ENCODE data around the gene ZNF710. TPM values are rescaled to one million over a fixed set of nuclear protein-coding genes. Genes with fewer than 3 reads are reported as not detected.

Gene ZNF710
- polyA plus RNA-seq, 1 donor from 2014 or later: 10.2 TPM

- TF ChIP-seq RAD21 (conservative IDR thresholded peaks at IDR 0.05) (no peak), TAF1 (IDR thresholded peaks at IDR 0.05; ENCODE audit: low read depth) (no peak), SMC3 (conservative IDR thresholded peaks at IDR 0.05; ENCODE audit: poor library complexity) (no peak), MXI1 (conservative IDR thresholded peaks at IDR 0.05; ENCODE audit: poor library complexity, severe bottlenecking) (no peak), REST (IDR thresholded peaks at IDR 0.05; ENCODE audit: borderline replicate concordance) (no peak), POLR2AphosphoS5 (IDR thresholded peaks at IDR 0.05) (no peak), EZH2 (IDR thresholded peaks at IDR 0.05; ENCODE audit: borderline replicate concordance, insufficient read depth, low read length, poor library complexity, severe bottlenecking) (no peak)
- H3K9me3 ChIP-seq (ENCODE audit: low read length): no peaks in the 10 kb centered on the region
- no peaks in the 10 kb centered on the region for H3K9me2 ChIP-seq (ENCODE audit: insufficient read depth, low read length)
- H3K36me3 ChIP-seq (ENCODE audit: insufficient read depth, low read length): no peaks in the 10 kb centered on the region
- H3K4me3 ChIP-seq (ENCODE audit: low read length): no peak overlapping the region
- H3K79me2 ChIP-seq (replicated peaks; ENCODE audit: insufficient read depth, low read length): no peaks in the 10 kb centered on the region
- no peaks in the 10 kb centered on the region for H3F3A ChIP-seq (ENCODE audit: insufficient read depth, low read length, poor library complexity, severe bottlenecking)
- no peaks in the 10 kb centered on the region for H3K27me3 ChIP-seq (ENCODE audit: insufficient read depth, low read depth, low read length)
- H3K27ac ChIP-seq (ENCODE audit: low read length): no peak overlapping the region
- H3K4me2 ChIP-seq (ENCODE audit: low read length): no peak overlapping the region
- no peaks in the 10 kb centered on the region for H4K20me1 ChIP-seq (ENCODE audit: insufficient read depth)
- no peak overlapping the region for H2AFZ ChIP-seq (ENCODE audit: low read depth, low read length)
- H3K9ac ChIP-seq (ENCODE audit: low read length): no peak overlapping the region
Measured at GRCh38 chr15:89991312-89991711, 9.8 kb upstream of the ZNF710 start.

- Histone ChIP-seq H3F3A (ENCODE audit: insufficient read depth, low read length, poor library complexity, severe bottlenecking) (no peaks in the 10 kb centered on the region), H3K27ac (ENCODE audit: low read length) (no peak overlapping the region)
Measured at GRCh38 chr15:89993349-89993748, 7.8 kb upstream of the ZNF710 start.

More at GRCh38 chr15:89993349-89993748, 7.8 kb upstream of the ZNF710 start:
- H3K9me2 ChIP-seq (ENCODE audit: insufficient read depth, low read length): no peaks in the 10 kb centered on the region
- H3K4me3 ChIP-seq (ENCODE audit: low read length): no peak overlapping the region
- no peak overlapping the region for H3K9ac ChIP-seq (ENCODE audit: low read length)
- no peak for TF ChIP-seq EZH2 (IDR thresholded peaks at IDR 0.05; ENCODE audit: borderline replicate concordance, insufficient read depth, low read length, poor library complexity, severe bottlenecking)
- no peak for TF ChIP-seq EP300 (conservative IDR thresholded peaks at IDR 0.05; ENCODE audit: poor library complexity, severe bottlenecking)
- no peak for TF ChIP-seq CTCF (IDR thresholded peaks at IDR 0.05; ENCODE audit: poor library complexity, severe bottlenecking)
- no peak for TF ChIP-seq TAF1 (IDR thresholded peaks at IDR 0.05; ENCODE audit: low read depth)
- no peak for TF ChIP-seq POLR2AphosphoS5 (IDR thresholded peaks at IDR 0.05)
- no peak for TF ChIP-seq SMC3 (conservative IDR thresholded peaks at IDR 0.05; ENCODE audit: poor library complexity)
- no peak overlapping the region for H2AFZ ChIP-seq (ENCODE audit: low read depth, low read length)
- no peak overlapping the region for H3K4me2 ChIP-seq (ENCODE audit: low read length)
- H3K79me2 ChIP-seq (replicated peaks; ENCODE audit: insufficient read depth, low read length): no peaks in the 10 kb centered on the region
- no peaks in the 10 kb centered on the region for H3K36me3 ChIP-seq (ENCODE audit: insufficient read depth, low read length)
- no peaks in the 10 kb centered on the region for H4K20me1 ChIP-seq (ENCODE audit: insufficient read depth)
- H3K9me3 ChIP-seq (ENCODE audit: low read length): no peaks in the 10 kb centered on the region
- H3K27me3 ChIP-seq (ENCODE audit: insufficient read depth, low read depth, low read length): no peaks in the 10 kb centered on the region

All from neural cell (in vitro differentiated cells).